Islet of Langerhans (tissue), 1 donor: ENCODE data around the gene ACER3.
A peak's percentile ranks its signal among the peaks of the same experiment; 100 is the strongest.
"Not testable (repeated sequence)": the region's sequence is repeated elsewhere in the genome, so short reads cannot be mapped to it uniquely, and the experiment has no call there.

ENCODE experiments used
- FAIRE-seq: peaks from one replicate; lab custom pipeline; 2011; peaks lifted over from hg19 to GRCh38; lab: Jason Lieb, UNC

The ACER3 gene

GRCh38 chr11:76995081-76995576 is 134.4 kb downstream of the ACER3 start:
- no peak for FAIRE-seq

GRCh38 chr11:76997512-76997911 is 136.8 kb downstream of the ACER3 start:
- FAIRE-seq = no peak

DNA sequence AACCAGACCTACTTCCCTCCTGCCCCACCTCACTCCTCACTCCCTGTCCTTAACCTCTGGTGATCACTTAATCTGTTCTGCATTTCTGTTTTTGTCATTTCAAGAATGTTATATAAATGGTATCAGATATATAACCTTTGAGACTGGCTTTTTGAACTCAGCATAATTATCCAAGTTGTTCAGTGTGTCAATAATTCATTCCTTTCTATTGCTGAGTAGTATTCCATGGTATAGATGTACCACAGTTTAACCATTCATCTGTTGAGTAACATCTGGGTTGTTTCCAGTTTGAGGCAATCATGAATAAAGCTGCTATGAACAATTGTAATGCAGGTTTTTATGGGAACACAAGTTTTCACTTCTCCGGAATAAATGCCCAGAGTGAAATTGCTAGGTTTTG is 138.9 kb downstream of the ACER3 start:
- no peak for FAIRE-seq

- no peak for FAIRE-seq
Observed at GRCh38 chr11:77001613-77002012, 140.9 kb downstream of the ACER3 start.

- no peak for FAIRE-seq
Observed at GRCh38 chr11:77002776-77003175, 142.1 kb downstream of the ACER3 start.

GRCh38 chr11:77003963-77004362 is 143.2 kb downstream of the ACER3 start:
- no peak for FAIRE-seq

DNA sequence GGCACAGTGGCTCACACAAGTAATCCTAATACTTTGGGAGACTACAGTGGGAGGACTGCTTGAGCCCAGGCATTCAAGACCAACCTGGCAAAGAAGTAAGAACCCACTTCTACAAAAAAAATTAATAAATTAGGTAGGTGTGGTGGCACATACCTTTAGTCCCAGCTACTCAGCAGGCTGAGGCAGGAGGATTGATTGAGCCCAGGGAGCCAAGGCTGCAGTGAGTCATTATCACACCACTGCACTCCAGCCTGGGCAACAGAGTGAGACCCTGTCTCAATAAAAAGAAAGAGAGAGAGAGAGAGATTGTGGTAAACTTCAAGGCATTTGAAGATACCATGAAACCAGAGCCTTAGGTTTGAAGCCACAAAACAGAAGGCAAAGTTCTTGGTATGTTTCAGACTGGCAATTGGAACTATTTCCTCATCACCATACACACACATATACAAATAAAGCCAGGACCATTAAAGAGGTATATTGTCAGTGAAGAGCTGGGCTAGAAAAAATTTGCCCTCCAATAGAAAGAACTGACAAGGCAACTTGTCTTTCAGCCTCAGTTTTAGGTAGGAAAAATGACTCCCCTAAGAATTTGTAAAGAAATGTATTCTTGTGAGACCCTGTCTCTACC is 148.9 kb downstream of the ACER3 start:
- FAIRE-seq = no peak

DNA sequence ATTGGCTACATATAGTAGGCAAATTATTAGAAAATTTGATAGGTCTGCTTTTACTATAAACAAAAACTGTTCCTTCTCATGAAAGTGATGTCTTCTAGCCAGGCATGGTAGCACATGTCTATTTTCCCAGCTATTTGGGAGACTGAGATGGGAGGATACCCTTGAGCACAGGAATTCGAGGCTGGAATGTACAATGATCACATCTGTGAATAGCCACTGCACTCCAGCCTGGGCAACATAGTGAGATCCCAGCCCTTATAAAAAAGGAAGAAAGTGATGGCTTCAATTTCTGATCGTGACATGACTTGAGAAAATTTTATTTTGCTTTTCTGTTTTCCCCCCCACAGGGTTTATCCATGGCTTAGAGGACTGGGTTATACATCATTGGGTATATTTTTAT is 154.0 kb downstream of the ACER3 start:
- FAIRE-seq = no peak

GRCh38 chr11:77018396-77018924 is 157.7 kb downstream of the ACER3 start:
- not testable (repeated sequence) for FAIRE-seq

GRCh38 chr11:77019976-77020595 is 159.4 kb downstream of the ACER3 start:
- peak; percentile 60 for FAIRE-seq

- FAIRE-seq = no peak
Observed at GRCh38 chr11:77020734-77021133, 160.0 kb downstream of the ACER3 start.

GRCh38 chr11:77024745-77025144 is 164.0 kb downstream of the ACER3 start:
- FAIRE-seq = no peak

- no peak for FAIRE-seq
Observed at GRCh38 chr11:77026221-77026620, 165.5 kb downstream of the ACER3 start.

- no peak for FAIRE-seq
Observed at GRCh38 chr11:77026743-77027142, 166.0 kb downstream of the ACER3 start.

GRCh38 chr11:77027275-77027674 is 166.6 kb downstream of the ACER3 start:
- FAIRE-seq = no peak

GRCh38 chr11:77029829-77030228 is 169.1 kb downstream of the ACER3 start:
- no peak for FAIRE-seq

GRCh38 chr11:77030834-77031414 is 170.2 kb downstream of the ACER3 start:
- FAIRE-seq = no peak

DNA sequence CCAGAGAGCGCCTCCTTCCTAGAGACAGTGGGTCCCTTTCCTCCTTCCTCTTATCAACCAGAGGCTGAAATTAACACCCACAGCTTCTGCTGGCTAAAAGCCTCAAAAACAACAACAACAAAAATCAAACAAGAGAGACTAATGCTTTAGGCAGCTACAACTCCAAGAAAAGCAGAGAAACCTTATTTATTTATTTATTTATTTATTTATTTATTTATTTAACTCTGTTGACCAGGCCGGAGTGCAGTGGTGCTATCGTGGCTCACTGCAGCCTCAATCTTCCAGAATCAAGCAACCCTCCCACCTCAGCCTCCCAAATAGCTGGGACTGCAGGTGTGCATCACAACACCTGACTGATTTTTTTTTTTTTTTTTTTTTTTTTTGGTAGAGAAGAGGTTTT is 170.9 kb downstream of the ACER3 start:
- no peak for FAIRE-seq

DNA sequence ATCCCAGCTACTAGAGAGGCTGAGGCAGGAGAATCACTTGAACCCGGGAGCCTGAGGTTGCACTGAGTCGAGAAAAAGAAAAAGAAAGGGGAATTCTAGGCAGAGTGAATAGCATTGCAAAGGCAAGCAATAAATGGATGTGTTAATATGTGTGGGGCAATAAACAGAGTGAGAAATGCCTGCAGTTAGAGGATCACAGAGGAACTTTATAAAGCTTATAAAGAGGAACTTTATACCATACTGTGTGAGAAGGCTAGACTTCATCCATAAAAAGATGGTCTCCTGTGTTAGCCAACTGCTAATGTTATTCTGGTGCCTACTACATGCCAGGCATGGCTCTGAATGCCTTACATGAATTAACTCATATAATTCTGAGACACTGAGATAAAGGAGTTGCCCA is 174.3 kb downstream of the ACER3 start:
- no peak for FAIRE-seq

DNA sequence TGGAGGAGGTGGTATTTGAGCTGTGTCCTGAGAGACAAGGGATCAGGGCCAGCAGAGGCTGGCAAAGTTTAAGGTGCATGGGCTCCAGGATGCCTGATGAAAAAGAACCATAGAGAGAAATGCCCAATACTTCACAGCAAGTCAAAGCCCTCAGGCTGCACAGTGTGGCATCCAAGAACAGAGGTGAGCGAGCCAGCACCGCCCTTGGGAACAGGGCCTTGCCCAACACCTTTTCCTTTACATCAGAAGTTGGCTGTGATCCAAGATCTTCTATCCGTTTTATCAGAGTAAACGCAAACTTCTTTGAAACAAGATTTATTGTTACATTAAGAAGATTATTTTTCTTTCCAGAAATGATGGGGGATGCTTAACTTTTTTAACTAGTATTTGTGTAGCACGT is 174.9 kb downstream of the ACER3 start:
- FAIRE-seq = no peak

GRCh38 chr11:77036398-77036797 is 175.7 kb downstream of the ACER3 start:
- no peak for FAIRE-seq

- FAIRE-seq = no peak
Observed at GRCh38 chr11:77037057-77037456, 176.3 kb downstream of the ACER3 start.

GRCh38 chr11:77038029-77038824 is 177.5 kb downstream of the ACER3 start:
- no peak for FAIRE-seq
